SK-MEL-5 (cell line): ENCODE data around the gene RBP3. TPM values are rescaled to one million over a fixed set of nuclear protein-coding genes. Genes with fewer than 3 reads are reported as not detected.
A peak's percentile ranks its signal among the peaks of the same experiment; 100 is the strongest.

Experiments used
- DNase-seq: peaks from one replicate; pipeline ENCODE4 v3.0.0-alpha.2; 2016; ENCODE audit warnings: low read depth, low spot score
- in situ Hi-C: cut with HindIII; loops from 2 replicates; pipeline ENCODE4 v1.10.0; 2016; ENCODE audit warnings: low sequenced_read_pairs, high pct_unique_total_duplicates, low pct_unique_long_range_greater_than_20kb
- polyA plus RNA-seq, 2 experiments: library from polyadenylated mRNA; depleted of rRNA; stranded (reverse); fragments of >200 nt; gene quantifications; 2 replicates each; pipeline ENCODE4 v1.2.3, GENCODE V29; 2015
- total RNA-seq: library from RNA; depleted of rRNA; stranded (reverse); fragments of >200 nt; shearing (Covaris generic); gene quantifications from 2 replicates; pipeline ENCODE4 v1.2.3, GENCODE V29; 2014; rRNA removed

The RBP3 gene
- total RNA-seq = not detected in 2 replicates
- not detected in 2 replicates for polyA plus RNA-seq (2015; cell fraction: cytosol; rRNA removed)
- not detected in 2 replicates for polyA plus RNA-seq (2015; cell fraction: nucleus; rRNA removed)

- no peak for DNase-seq
- in situ Hi-C loops = no loop called here
These were observed at the start of gene RBP3 for GRCh38 chr10:47348138-47348651. TSS of gene RBP3 (plus strand) at chr10:47348363. CDS start at chr10:47348485, 122 bp downstream.

GRCh38 chr10:47298715-47299114 lies 49.4 kb upstream of the RBP3 start:
- DNase-seq = no peak

GRCh38 chr10:47299611-47300428 lies 48.3 kb upstream of the RBP3 start, which contains the start of gene GDF10:
TSS of gene GDF10 (plus strand) at chr10:47300197. CDS start at chr10:47300652, 455 bp downstream.
- no peak for DNase-seq
- in situ Hi-C loops = no loop called here

More at GRCh38 chr10:47298715-47299114, 49.4 kb upstream of the RBP3 start:
- in situ Hi-C loops = no loop called here

GRCh38 chr10:47300429-47300931 lies 47.7 kb upstream of the RBP3 start:
- no peak for DNase-seq

GRCh38 chr10:47301833-47302232 lies 46.3 kb upstream of the RBP3 start:
- DNase-seq = no peak
- in situ Hi-C loops = no loop called here

More at GRCh38 chr10:47300429-47300931, 47.7 kb upstream of the RBP3 start:
- in situ Hi-C loops = no loop called here

GRCh38 chr10:47303105-47303504 lies 45.1 kb upstream of the RBP3 start:
- in situ Hi-C loops = no loop called here
- no peak for DNase-seq

- in situ Hi-C loops = no loop called here
- DNase-seq = no peak
These were observed 44.3 kb upstream of the RBP3 start for GRCh38 chr10:47303866-47304265.

GRCh38 chr10:47305566-47305965 lies 42.6 kb upstream of the RBP3 start:
- DNase-seq = no peak
- in situ Hi-C loops = no loop called here

GRCh38 chr10:47306387-47307210 lies 41.6 kb upstream of the RBP3 start:
- no peak for DNase-seq
- in situ Hi-C loops = no loop called here

GRCh38 chr10:47307381-47307780 lies 40.8 kb upstream of the RBP3 start:
- in situ Hi-C loops = no loop called here
- no peak for DNase-seq

GRCh38 chr10:47308775-47309174 lies 39.4 kb upstream of the RBP3 start:
- no peak for DNase-seq
- in situ Hi-C loops = no loop called here

GRCh38 chr10:47309408-47310089 lies 38.6 kb upstream of the RBP3 start:
- DNase-seq = peak; percentile 9
- in situ Hi-C loops = no loop called here

- DNase-seq = no peak
- in situ Hi-C loops = no loop called here
These were observed 38.1 kb upstream of the RBP3 start for GRCh38 chr10:47310090-47310505.

- DNase-seq = no peak
- in situ Hi-C loops = no loop called here
These were observed 36.8 kb upstream of the RBP3 start for GRCh38 chr10:47311193-47311931.

GRCh38 chr10:47311932-47312662 lies 36.1 kb upstream of the RBP3 start:
- peak; percentile 63 for DNase-seq
- in situ Hi-C loops = no loop called here

- in situ Hi-C loops = no loop called here
- no peak for DNase-seq
These were observed 35.5 kb upstream of the RBP3 start for GRCh38 chr10:47312663-47312995.
